Gastroesophageal sphincter (tissue), 3 donors: ENCODE measurements around the gene ARL2BP.

Experiments used
- CTCF ChIP-seq, 4 experiments: fragments of 200-600 bp in 2 of 4; fragments of 450-650 bp in 2 of 4; sonication (generic) in 1 of 4; IDR thresholded peaks; one replicate each; pipeline ENCODE4 v1.5.1; 2017 to 2019; ENCODE audit warnings: antibody characterized with exemption in 4 of 4, mild to moderate bottlenecking in 2 of 4, moderate library complexity in 2 of 4
- EP300 ChIP-seq: sonication (generic); formaldehyde crosslinking; IDR thresholded peaks from one replicate; pipeline ENCODE4 v1.6.1; 2017; ENCODE audit warnings: antibody characterized with exemption, mild to moderate bottlenecking
- POLR2A ChIP-seq, 2 donors: fragments of 450-650 bp; IDR thresholded peaks; one replicate each; pipeline ENCODE4 v1.6.1; 2017; ENCODE audit warnings: antibody characterized with exemption in 2 of 2, mild to moderate bottlenecking in 2 of 2, moderate library complexity in 1 of 2
- POLR2AphosphoS5 ChIP-seq: sonication (generic); formaldehyde crosslinking; IDR thresholded peaks from one replicate; pipeline ENCODE4 v1.6.1; 2017; ENCODE audit warnings: antibody characterized with exemption

GRCh38 chr16:57264381-57264780 lies 19.3 kb downstream of the ARL2BP start:
- no peak for TF ChIP-seq POLR2AphosphoS5
- no peak for TF ChIP-seq POLR2A (IDR thresholded peaks at IDR 0.05)
- TF ChIP-seq CTCF (IDR thresholded peaks at IDR 0.05), result no peak
- TF ChIP-seq EP300, result no peak
